HUES48 (cell line): ENCODE results near the gene PANK4.

Experiments used
- H3K27ac ChIP-seq: one replicate; pipeline ENCODE4 v1.7.0; 2013; ENCODE audit warnings: low read depth, low read length, inconsistent platforms
- H3K27me3 ChIP-seq: 2 replicates; pipeline ENCODE4 v1.6.1; 2013; ENCODE audit warnings: mild to moderate bottlenecking, low read length; ENCODE audit not compliant: control insufficient read depth, insufficient read depth
- H3K36me3 ChIP-seq: 2 replicates; pipeline ENCODE4 v1.6.1; 2013; ENCODE audit warnings: low read length; ENCODE audit not compliant: control insufficient read depth, insufficient read depth
- H3K4me1 ChIP-seq: 2 replicates; pipeline ENCODE4 v1.6.1; 2013; ENCODE audit warnings: mild to moderate bottlenecking, low read length; ENCODE audit not compliant: control insufficient read depth, insufficient read depth
- H3K4me3 ChIP-seq: 2 replicates; pipeline ENCODE4 v1.5.1; 2013; ENCODE audit warnings: mild to moderate bottlenecking, low read depth, low read length
- H3K9ac ChIP-seq: 2 replicates; pipeline ENCODE4 v1.6.1; 2013; ENCODE audit warnings: mild to moderate bottlenecking, low read depth, low read length, moderate library complexity
- H3K9me3 ChIP-seq: 2 replicates; pipeline ENCODE4 v1.6.1; 2013; ENCODE audit warnings: low read length; ENCODE audit not compliant: control insufficient read depth, insufficient read depth

The PANK4 gene

GRCh38 chr1:2493218-2493617 is 33.2 kb downstream of the PANK4 start:
- no peaks in the 10 kb centered on the region for H3K27me3 ChIP-seq
- no peak overlapping the region for H3K9ac ChIP-seq
- H3K9me3 ChIP-seq, result 0 out of 2 replicates have a peak, but pooled peaks cover 4% of the 10 kb centered on the region
- no peak overlapping the region for H3K4me3 ChIP-seq
- no peaks in the 10 kb centered on the region for H3K4me1 ChIP-seq
- no peaks in the 10 kb centered on the region for H3K36me3 ChIP-seq
- H3K27ac ChIP-seq, result no peak overlapping the region

GRCh38 chr1:2492091-2492490 is 34.3 kb downstream of the PANK4 start:
- H3K27me3 ChIP-seq, result no peaks in the 10 kb centered on the region

GRCh38 chr1:2489615-2490014 is 36.8 kb downstream of the PANK4 start:
- Histone ChIP-seq H3K27me3 (no peaks in the 10 kb centered on the region), H3K9ac (no peak overlapping the region), H3K9me3 (0 out of 2 replicates have a peak, but pooled peaks cover 4% of the 10 kb centered on the region), H3K4me3 (no peak overlapping the region), H3K27ac (no peak overlapping the region), H3K4me1 (no peaks in the 10 kb centered on the region), H3K36me3 (no peaks in the 10 kb centered on the region)

More at GRCh38 chr1:2492091-2492490, 34.3 kb downstream of the PANK4 start:
- Histone ChIP-seq H3K4me3 (no peak overlapping the region), H3K27ac (no peak overlapping the region), H3K9ac (no peak overlapping the region), H3K36me3 (no peaks in the 10 kb centered on the region), H3K9me3 (0 out of 2 replicates have a peak, but pooled peaks cover 4% of the 10 kb centered on the region), H3K4me1 (no peaks in the 10 kb centered on the region)

- no peaks in the 10 kb centered on the region for H3K4me1 ChIP-seq
- H3K27ac ChIP-seq, result no peak overlapping the region
- H3K4me3 ChIP-seq, result no peak overlapping the region
- no peaks in the 10 kb centered on the region for H3K27me3 ChIP-seq
- H3K9ac ChIP-seq, result no peak overlapping the region
- no peaks in the 10 kb centered on the region for H3K36me3 ChIP-seq
- 0 out of 2 replicates have a peak, but pooled peaks cover 4% of the 10 kb centered on the region for H3K9me3 ChIP-seq
Observed at GRCh38 chr1:2488688-2489087, 37.7 kb downstream of the PANK4 start.

DNA sequence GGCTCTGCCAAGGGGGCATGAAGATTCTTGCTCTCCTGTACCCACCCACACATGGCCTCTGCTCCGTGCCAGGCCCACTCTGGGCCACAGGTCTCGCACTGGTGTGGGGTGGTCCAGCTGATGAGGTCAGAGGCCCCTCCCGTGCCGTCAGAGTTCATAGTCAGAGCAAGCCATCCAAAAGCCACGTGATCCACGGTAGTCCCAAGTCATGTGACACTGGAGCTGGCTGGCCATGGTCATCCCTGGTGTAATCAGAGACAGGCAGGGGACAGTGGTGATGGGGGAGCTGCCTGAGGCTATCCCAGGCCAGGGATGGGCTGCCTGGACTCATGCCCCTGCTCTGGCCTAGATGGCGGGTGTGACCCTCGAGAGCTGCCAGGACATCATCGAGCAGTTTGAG is 39.8 kb downstream of the PANK4 start:
- Histone ChIP-seq H3K27me3 (no peaks in the 10 kb centered on the region), H3K4me1 (no peaks in the 10 kb centered on the region), H3K36me3 (no peaks in the 10 kb centered on the region), H3K9ac (no peak overlapping the region), H3K9me3 (0 out of 2 replicates have a peak, but pooled peaks cover 4% of the 10 kb centered on the region), H3K27ac (no peak overlapping the region), H3K4me3 (no peak overlapping the region)

DNA sequence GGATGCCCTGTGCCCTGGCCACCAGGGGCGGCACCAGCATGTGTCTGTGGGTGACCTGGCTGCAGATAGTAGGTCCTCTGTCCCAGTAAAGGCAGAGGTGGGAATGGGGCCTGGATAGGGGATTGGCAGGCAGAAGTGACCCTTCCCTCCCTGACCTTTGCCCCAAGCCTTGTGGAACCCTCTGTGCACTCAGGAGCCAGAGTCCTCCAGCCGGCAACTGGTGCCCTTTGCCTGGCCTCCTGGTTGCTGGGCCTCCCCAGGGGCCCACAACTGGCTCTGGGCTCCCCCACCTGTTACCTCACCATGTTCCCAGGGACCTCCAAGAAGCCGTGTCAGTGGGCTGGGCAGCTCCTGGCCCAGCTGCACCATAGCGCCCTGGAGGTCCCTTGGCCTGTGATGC is 40.4 kb downstream of the PANK4 start:
- Histone ChIP-seq H3K4me3 (no peak overlapping the region), H3K9ac (no peak overlapping the region), H3K36me3 (no peaks in the 10 kb centered on the region), H3K4me1 (no peaks in the 10 kb centered on the region), H3K9me3 (0 out of 2 replicates have a peak, but pooled peaks cover 4% of the 10 kb centered on the region), H3K27ac (no peak overlapping the region), H3K27me3 (no peaks in the 10 kb centered on the region)

DNA sequence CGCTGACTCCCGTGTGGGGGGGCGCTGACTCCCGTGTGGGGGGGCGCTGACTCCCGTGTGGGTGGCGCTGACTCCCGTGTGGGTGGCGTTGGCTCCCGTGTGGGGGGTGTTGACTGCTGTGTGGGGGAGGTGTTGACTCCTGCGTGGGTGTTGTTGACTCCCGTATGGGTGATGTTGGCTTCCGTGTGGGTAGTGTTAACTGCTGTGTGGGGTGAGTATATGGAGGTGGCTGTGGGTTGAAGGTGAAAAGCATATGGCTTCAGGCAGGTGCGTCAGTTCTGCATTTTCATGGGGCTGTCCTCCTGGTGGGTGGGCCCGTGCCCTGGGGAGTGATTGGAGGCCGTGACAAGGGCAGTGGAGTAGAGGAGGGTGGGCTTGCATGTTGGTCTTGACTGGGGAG is 42.4 kb downstream of the PANK4 start:
- H3K4me1 ChIP-seq, result no peaks in the 10 kb centered on the region
- H3K27ac ChIP-seq, result no peak overlapping the region
- no peaks in the 10 kb centered on the region for H3K27me3 ChIP-seq
- no peaks in the 10 kb centered on the region for H3K36me3 ChIP-seq
- H3K9ac ChIP-seq, result no peak overlapping the region
- 0 out of 2 replicates have a peak, but pooled peaks cover 4% of the 10 kb centered on the region for H3K9me3 ChIP-seq
- no peak overlapping the region for H3K4me3 ChIP-seq

DNA sequence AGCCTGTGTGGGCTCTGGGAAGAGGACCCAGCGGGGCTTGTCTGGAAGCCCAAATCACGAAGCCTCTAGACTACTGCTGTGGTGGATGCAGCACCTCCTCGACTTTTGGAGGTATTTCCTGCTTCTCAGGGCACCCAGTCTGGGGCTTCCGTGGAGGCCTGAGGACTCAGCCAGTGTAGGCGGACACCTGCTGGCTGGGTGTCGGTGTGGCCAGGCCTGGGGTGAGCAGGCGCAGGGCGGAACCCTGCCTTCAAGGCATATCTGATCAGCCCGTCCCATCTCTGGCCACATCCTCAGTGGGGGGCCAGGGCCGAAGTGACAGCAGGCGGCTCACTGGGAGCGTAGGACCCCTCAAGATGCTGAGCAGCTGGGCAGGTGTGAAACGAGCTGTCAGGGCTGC is 43.4 kb downstream of the PANK4 start:
- H3K9ac ChIP-seq, result no peak overlapping the region
- no peaks in the 10 kb centered on the region for H3K36me3 ChIP-seq
- H3K4me3 ChIP-seq, result no peak overlapping the region
- no peaks in the 10 kb centered on the region for H3K9me3 ChIP-seq
- no peak overlapping the region for H3K27ac ChIP-seq
- no peaks in the 10 kb centered on the region for H3K4me1 ChIP-seq
- H3K27me3 ChIP-seq, result no peaks in the 10 kb centered on the region

- Histone ChIP-seq H3K9me3 (no peaks in the 10 kb centered on the region), H3K27ac (no peak overlapping the region), H3K36me3 (no peaks in the 10 kb centered on the region), H3K9ac (no peak overlapping the region), H3K4me1 (no peaks in the 10 kb centered on the region), H3K27me3 (no peaks in the 10 kb centered on the region), H3K4me3 (no peak overlapping the region)
Observed at GRCh38 chr1:2482588-2482987, 43.8 kb downstream of the PANK4 start.

- Histone ChIP-seq H3K4me3 (no peak overlapping the region), H3K27ac (no peak overlapping the region), H3K9ac (no peak overlapping the region), H3K9me3 (no peaks in the 10 kb centered on the region), H3K27me3 (no peaks in the 10 kb centered on the region), H3K4me1 (no peaks in the 10 kb centered on the region), H3K36me3 (no peaks in the 10 kb centered on the region)
Observed at GRCh38 chr1:2481885-2482284, 44.5 kb downstream of the PANK4 start.

GRCh38 chr1:2480986-2481364 is 45.4 kb downstream of the PANK4 start:
- H3K27ac ChIP-seq, result no peak overlapping the region
- H3K4me3 ChIP-seq, result no peak overlapping the region
- no peak overlapping the region for H3K9ac ChIP-seq
- no peaks in the 10 kb centered on the region for H3K9me3 ChIP-seq
- H3K27me3 ChIP-seq, result no peaks in the 10 kb centered on the region
- no peaks in the 10 kb centered on the region for H3K36me3 ChIP-seq
- H3K4me1 ChIP-seq, result no peaks in the 10 kb centered on the region
